Measurements from ENCODE around the gene KDM4B.

The KDM4B gene

GRCh38 chr19:5050067-5050656, 81.2 kb downstream of the KDM4B start:
- no peak for DNase-seq (ENCODE audit: low read depth, low spot score)
- no peak for TF ChIP-seq CTCF (IDR thresholded peaks at IDR 0.05; ENCODE audit: insufficient read depth, low read length, missing control alignments)
- ChIA-PET CTCF (interaction anchor here (1.2 to 6.8 kb wide), 4 partner anchors 10 to 530 kb away, joined by 5 to 151 read pairs (median 36); no protein-coding TSS in a partner anchor), POLR2A (no interaction called here)
- H3K4me3 ChIP-seq (ENCODE audit: low read depth, low read length), result no peak overlapping the region

DNA sequence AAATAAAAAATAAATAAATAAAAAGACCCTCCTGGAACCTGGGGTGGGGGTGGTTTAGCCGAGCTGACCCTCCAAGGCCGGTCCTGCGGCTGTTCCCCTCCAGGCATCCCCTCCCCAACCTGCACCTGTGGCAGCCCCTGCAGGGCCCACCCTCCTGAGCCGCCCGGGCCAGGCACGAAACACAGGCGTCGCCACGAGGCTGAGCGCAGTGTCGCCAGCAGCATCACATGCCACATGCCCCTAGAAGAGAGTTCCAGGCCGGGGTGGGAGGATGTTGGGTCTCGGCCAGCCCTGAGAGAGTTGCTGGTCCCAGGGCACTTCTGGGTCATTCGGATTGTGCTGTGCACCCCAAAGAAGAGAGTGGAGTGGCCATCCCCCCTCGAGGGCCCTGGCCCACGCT, 82.0 kb downstream of the KDM4B start:
- CTCF ChIA-PET, result interaction anchor here (4.6 to 6.8 kb wide), 2 partner anchors 9 to 19 kb away, joined by 31 to 151 read pairs; no protein-coding TSS in a partner anchor
- no peak for TF ChIP-seq CTCF (IDR thresholded peaks at IDR 0.05; ENCODE audit: insufficient read depth, low read length, missing control alignments)
- POLR2A ChIA-PET, result no interaction called here

GRCh38 chr19:5051619-5052018, 82.7 kb downstream of the KDM4B start:
- no peak overlapping the region for H3K4me3 ChIP-seq (ENCODE audit: low read depth, low read length)
- CTCF ChIA-PET, result no interaction called here
- DNase-seq (ENCODE audit: low read depth, low spot score), result no peak
- no peak for TF ChIP-seq CTCF (IDR thresholded peaks at IDR 0.05; ENCODE audit: insufficient read depth, low read length, missing control alignments)
- POLR2A ChIA-PET, result no interaction called here

More for the DNA sequence above, 82.0 kb downstream of the KDM4B start:
- DNase-seq (ENCODE audit: low read depth, low spot score), result no peak
- no peak overlapping the region for H3K4me3 ChIP-seq (ENCODE audit: low read depth, low read length)

DNA sequence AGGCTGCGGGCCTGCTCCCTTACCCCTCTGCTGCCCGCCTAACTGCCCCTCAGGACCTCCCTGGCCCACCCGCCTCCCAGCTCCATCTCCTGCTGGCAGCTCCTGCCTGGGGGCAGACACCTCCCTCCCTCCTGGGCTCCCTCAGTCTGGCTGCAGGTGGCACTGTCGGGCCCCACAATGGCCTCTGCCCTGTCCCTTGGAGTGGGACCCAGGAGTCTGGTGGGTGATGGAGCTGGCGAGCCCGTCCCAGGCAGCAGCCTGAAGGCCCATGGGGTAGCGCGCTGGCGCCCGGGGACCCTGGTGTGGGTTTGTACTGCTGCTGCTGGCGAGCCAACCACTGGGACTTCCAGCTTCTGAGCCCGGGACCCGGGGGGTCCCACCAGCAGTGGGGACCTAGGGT, 83.6 kb downstream of the KDM4B start:
- ChIA-PET CTCF (interaction anchor here (0.6 to 1.3 kb wide), 2 partner anchors 111 to 537 kb away, joined by 3 to 4 read pairs; no protein-coding TSS in a partner anchor), POLR2A (no interaction called here)
- DNase-seq (ENCODE audit: low read depth, low spot score), result no peak
- H3K4me3 ChIP-seq (ENCODE audit: low read depth, low read length), result no peak overlapping the region
- no peak for TF ChIP-seq CTCF (IDR thresholded peaks at IDR 0.05; ENCODE audit: insufficient read depth, low read length, missing control alignments)

DNA sequence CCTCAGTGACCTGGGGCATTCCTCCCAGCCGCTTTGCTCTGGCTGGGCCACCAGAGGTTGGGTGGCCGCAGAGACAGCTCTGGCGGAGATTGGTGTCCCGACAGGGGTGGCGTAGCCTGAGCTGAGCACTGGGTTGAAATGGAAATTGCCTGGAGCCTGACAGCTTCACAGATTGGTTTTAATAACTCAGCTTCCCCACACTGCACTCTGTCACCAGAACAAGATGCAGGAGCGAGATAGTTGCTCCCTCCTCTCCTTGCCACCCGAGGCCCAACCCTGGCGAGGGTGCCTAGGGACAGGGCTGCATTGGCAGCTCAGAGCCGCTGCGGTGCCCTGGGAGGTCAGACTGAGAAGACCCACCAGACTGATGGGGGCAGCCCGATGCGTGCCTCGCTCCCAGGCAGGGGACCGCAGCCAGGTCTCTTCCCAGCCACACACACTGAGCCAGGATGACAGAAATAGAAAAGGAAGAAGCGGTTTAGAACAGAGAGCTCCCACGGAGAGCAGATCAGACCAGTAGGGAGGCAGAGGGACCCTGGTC, 84.1 kb downstream of the KDM4B start:
- ChIA-PET CTCF (interaction anchor here (0.6 to 1.3 kb wide), 2 partner anchors 111 to 537 kb away, joined by 3 to 4 read pairs; no protein-coding TSS in a partner anchor), POLR2A (no interaction called here)
- no peak for TF ChIP-seq CTCF (IDR thresholded peaks at IDR 0.05; ENCODE audit: insufficient read depth, low read length, missing control alignments)
- DNase-seq (ENCODE audit: low read depth, low spot score), result no peak
- H3K4me3 ChIP-seq (ENCODE audit: low read depth, low read length), result no peak overlapping the region

DNA sequence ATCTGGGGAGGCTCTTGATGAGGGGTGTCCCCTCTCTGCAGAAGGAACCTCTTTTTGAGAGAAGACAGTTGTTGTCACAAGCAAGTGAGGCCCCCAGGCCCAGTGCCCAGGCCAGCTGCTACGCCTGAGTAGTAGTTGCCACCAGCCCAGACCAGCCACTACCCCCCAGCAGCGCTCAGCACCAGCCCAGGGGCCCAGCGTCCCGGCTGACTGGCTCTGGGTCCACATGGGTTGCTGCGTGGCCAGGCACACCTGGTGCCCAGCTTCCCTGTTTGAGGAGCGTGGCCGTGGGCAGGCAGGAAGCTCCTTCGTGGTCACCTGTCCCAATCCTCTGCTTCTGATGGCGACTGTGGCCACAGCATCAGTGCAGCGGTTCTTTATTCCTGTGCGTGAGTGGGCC, 84.7 kb downstream of the KDM4B start:
- ChIA-PET POLR2A (no interaction called here), CTCF (interaction anchor here (0.6 to 1.3 kb wide), 2 partner anchors 110 to 243 kb away, joined by 3 to 4 read pairs; no protein-coding TSS in a partner anchor)
- DNase-seq (ENCODE audit: low read depth, low spot score), result no peak
- H3K4me3 ChIP-seq (ENCODE audit: low read depth, low read length), result no peak overlapping the region
- no peak for TF ChIP-seq CTCF (IDR thresholded peaks at IDR 0.05; ENCODE audit: insufficient read depth, low read length, missing control alignments)

All from AG04449 (cell line).